WTC11 (cell line): ENCODE results near the gene SH3D19.

Experiments
- ETV6 ChIP-seq: sonication (generic); formaldehyde crosslinking; IDR thresholded peaks from 2 replicates; pipeline ENCODE4 v1.8.1; 2022; ENCODE audit warnings: mild to moderate bottlenecking, missing genetic modification reagents
- FOXJ3 ChIP-seq: sonication (generic); formaldehyde crosslinking; IDR thresholded peaks from 2 replicates; pipeline ENCODE4 v1.9.0; 2021; ENCODE audit warnings: missing genetic modification reagents, mild to moderate bottlenecking, borderline replicate concordance
- GRHL2 ChIP-seq: fragments of 250-450 bp; sonication (Bioruptor Pico); IDR thresholded peaks from 2 replicates; pipeline ENCODE4 v1.8.0; 2022; ENCODE audit warnings: mild to moderate bottlenecking, moderate library complexity; ENCODE audit not compliant: insufficient replicate concordance, severe bottlenecking
- IRF2 ChIP-seq: sonication (generic); formaldehyde crosslinking; IDR thresholded peaks from 2 replicates; pipeline ENCODE4 v1.8.0; 2022; ENCODE audit warnings: low read depth, missing genetic modification reagents, borderline replicate concordance
- MYBL2 ChIP-seq: sonication (generic); formaldehyde crosslinking; IDR thresholded peaks from 2 replicates; pipeline ENCODE4 v1.8.1; 2023; ENCODE audit warnings: mild to moderate bottlenecking, moderate library complexity, missing genetic modification reagents
- NFYB ChIP-seq: sonication (generic); formaldehyde crosslinking; conservative IDR thresholded peaks from 2 replicates; pipeline ENCODE4 v1.8.0; 2022; ENCODE audit warnings: low read depth, missing genetic modification reagents
- OVOL2 ChIP-seq: fragments of 250-450 bp; sonication (Bioruptor Pico); IDR thresholded peaks from 2 replicates; pipeline ENCODE4 v1.9.0; 2021; ENCODE audit warnings: mild to moderate bottlenecking, borderline replicate concordance
- ZNF263 ChIP-seq: sonication (generic); formaldehyde crosslinking; IDR thresholded peaks from 2 replicates; pipeline ENCODE4 v1.8.1; 2022; ENCODE audit warnings: low read depth, mild to moderate bottlenecking, moderate library complexity, missing genetic modification reagents
- TF ChIP-seq, protein P1 (sequence below): fragments of 200-600 bp; IDR thresholded peaks from 2 replicates; pipeline ENCODE4 v1.8.0; 2022; ENCODE audit warnings: antibody characterized with exemption
- TF ChIP-seq, protein P2 (sequence below): sonication (generic); formaldehyde crosslinking; IDR thresholded peaks from 2 replicates; pipeline ENCODE4 v1.8.1; 2022; ENCODE audit warnings: low read depth, missing genetic modification reagents, borderline replicate concordance
- TF ChIP-seq, protein P3 (sequence below): sonication (generic); formaldehyde crosslinking; IDR thresholded peaks from 2 replicates; pipeline ENCODE4 v1.8.1; 2023; ENCODE audit warnings: mild to moderate bottlenecking, missing genetic modification reagents, moderate library complexity
- TF ChIP-seq, protein P4 (sequence below): sonication (generic); formaldehyde crosslinking; IDR thresholded peaks from 2 replicates; pipeline ENCODE4 v1.8.0; 2022; ENCODE audit warnings: mild to moderate bottlenecking, missing genetic modification reagents
- TF ChIP-seq, protein P5 (sequence below): sonication (generic); formaldehyde crosslinking; conservative IDR thresholded peaks from 2 replicates; pipeline ENCODE4 v1.8.1; 2022; ENCODE audit warnings: mild to moderate bottlenecking, missing genetic modification reagents

DNA sequence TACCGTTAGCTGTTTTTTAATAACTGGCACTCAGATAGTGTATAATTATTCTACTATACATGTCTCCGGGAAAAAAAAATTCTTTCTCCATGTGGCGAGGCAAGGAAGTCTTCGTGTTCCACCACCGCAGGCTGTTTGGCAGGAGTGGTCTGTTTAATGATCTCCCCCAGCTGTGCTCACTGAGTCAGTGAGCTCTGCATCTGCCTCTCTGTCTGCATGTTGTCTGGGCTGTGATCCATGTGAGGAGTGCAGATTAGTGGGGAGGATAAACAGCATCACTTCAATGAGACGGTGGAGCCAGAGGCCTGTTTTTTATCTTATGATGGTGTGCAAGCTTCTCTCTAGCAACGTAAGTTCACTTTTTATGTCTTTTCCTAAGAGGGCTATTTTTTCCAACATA, 156.2 kb downstream of the SH3D19 start:
- TF ChIP-seq, protein P1, sequence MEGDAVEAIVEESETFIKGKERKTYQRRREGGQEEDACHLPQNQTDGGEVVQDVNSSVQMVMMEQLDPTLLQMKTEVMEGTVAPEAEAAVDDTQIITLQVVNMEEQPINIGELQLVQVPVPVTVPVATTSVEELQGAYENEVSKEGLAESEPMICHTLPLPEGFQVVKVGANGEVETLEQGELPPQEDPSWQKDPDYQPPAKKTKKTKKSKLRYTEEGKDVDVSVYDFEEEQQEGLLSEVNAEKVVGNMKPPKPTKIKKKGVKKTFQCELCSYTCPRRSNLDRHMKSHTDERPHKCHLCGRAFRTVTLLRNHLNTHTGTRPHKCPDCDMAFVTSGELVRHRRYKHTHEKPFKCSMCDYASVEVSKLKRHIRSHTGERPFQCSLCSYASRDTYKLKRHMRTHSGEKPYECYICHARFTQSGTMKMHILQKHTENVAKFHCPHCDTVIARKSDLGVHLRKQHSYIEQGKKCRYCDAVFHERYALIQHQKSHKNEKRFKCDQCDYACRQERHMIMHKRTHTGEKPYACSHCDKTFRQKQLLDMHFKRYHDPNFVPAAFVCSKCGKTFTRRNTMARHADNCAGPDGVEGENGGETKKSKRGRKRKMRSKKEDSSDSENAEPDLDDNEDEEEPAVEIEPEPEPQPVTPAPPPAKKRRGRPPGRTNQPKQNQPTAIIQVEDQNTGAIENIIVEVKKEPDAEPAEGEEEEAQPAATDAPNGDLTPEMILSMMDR, result no peak
- no peak for TF ChIP-seq FOXJ3
- TF ChIP-seq ZNF263, result no peak
- TF ChIP-seq MYBL2 (CRISPR knock-in tag), result no peak
- TF ChIP-seq, protein P2, sequence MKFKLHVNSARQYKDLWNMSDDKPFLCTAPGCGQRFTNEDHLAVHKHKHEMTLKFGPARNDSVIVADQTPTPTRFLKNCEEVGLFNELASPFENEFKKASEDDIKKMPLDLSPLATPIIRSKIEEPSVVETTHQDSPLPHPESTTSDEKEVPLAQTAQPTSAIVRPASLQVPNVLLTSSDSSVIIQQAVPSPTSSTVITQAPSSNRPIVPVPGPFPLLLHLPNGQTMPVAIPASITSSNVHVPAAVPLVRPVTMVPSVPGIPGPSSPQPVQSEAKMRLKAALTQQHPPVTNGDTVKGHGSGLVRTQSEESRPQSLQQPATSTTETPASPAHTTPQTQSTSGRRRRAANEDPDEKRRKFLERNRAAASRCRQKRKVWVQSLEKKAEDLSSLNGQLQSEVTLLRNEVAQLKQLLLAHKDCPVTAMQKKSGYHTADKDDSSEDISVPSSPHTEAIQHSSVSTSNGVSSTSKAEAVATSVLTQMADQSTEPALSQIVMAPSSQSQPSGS (CRISPR knock-in tag), result no peak
- no peak for TF ChIP-seq GRHL2 (CRISPR knock-in tag)
- TF ChIP-seq, protein P3, sequence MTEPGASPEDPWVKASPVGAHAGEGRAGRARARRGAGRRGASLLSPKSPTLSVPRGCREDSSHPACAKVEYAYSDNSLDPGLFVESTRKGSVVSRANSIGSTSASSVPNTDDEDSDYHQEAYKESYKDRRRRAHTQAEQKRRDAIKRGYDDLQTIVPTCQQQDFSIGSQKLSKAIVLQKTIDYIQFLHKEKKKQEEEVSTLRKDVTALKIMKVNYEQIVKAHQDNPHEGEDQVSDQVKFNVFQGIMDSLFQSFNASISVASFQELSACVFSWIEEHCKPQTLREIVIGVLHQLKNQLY (CRISPR knock-in tag), result no peak
- no peak for TF ChIP-seq NFYB (CRISPR knock-in tag)
- TF ChIP-seq, protein P4, sequence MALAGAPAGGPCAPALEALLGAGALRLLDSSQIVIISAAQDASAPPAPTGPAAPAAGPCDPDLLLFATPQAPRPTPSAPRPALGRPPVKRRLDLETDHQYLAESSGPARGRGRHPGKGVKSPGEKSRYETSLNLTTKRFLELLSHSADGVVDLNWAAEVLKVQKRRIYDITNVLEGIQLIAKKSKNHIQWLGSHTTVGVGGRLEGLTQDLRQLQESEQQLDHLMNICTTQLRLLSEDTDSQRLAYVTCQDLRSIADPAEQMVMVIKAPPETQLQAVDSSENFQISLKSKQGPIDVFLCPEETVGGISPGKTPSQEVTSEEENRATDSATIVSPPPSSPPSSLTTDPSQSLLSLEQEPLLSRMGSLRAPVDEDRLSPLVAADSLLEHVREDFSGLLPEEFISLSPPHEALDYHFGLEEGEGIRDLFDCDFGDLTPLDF (CRISPR knock-in tag), result no peak
- no peak for TF ChIP-seq OVOL2 (CRISPR knock-in tag)
- TF ChIP-seq ETV6 (CRISPR knock-in tag), result no peak
- TF ChIP-seq, protein P5, sequence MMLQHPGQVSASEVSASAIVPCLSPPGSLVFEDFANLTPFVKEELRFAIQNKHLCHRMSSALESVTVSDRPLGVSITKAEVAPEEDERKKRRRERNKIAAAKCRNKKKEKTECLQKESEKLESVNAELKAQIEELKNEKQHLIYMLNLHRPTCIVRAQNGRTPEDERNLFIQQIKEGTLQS, result no peak
- no peak for TF ChIP-seq IRF2 (CRISPR knock-in tag)
